H1 (cell line): ENCODE measurements around the gene ME3. TPM values are rescaled to one million over a fixed set of nuclear protein-coding genes. Genes with fewer than 3 reads are reported as not detected.

ENCODE experiments used
- CTCF ChIA-PET: fragments of 300-600 bp; sonication (Branson Sonifier 250); formaldehyde crosslinking; loops from one replicate; lab custom pipeline; 2021; ENCODE audit not compliant: partially characterized antibody; lab: Charles Lee
- POLR2A ChIA-PET: fragments of 300-600 bp; sonication (Branson Sonifier 250); formaldehyde crosslinking; loops from one replicate; lab custom pipeline; 2021; ENCODE audit warnings: inconsistent platforms; ENCODE audit not compliant: partially characterized antibody; lab: Charles Lee
- DNase-seq, 2 experiments: peaks; one replicate each; pipeline versions ENCODE4 v3.0.0 to v3.0.0-alpha.2; 2010 to 2022; ENCODE audit warnings: low spot score in 2 of 2, low read depth in 1 of 2, mixed read lengths in 1 of 2
- FAIRE-seq: peaks from 2 replicates; lab custom pipeline; 2011; peaks lifted over from hg19 to GRCh38; lab: Jason Lieb, UNC
- H2AFZ ChIP-seq: 2 replicates; pipeline ENCODE4 v1.8.1; 2012; ENCODE audit warnings: low read length, inconsistent platforms
- H2AK5ac ChIP-seq: 2 replicates; pipeline ENCODE4 v1.6.1; 2013; ENCODE audit warnings: low read depth, low read length
- H2BK120ac ChIP-seq: replicated peaks from 2 replicates; pipeline ENCODE3; 2013; ENCODE audit warnings: low read depth, low read length, inconsistent platforms
- H2BK12ac ChIP-seq: 2 replicates; pipeline ENCODE4 v1.6.1; 2013; ENCODE audit warnings: low read depth, low read length
- H2BK15ac ChIP-seq: 2 replicates; pipeline ENCODE4 v1.6.1; 2013; ENCODE audit warnings: low read length
- H2BK20ac ChIP-seq: 2 replicates; pipeline ENCODE4 v1.6.1; 2013; ENCODE audit warnings: low read length
- H2BK5ac ChIP-seq: 2 replicates; pipeline ENCODE4 v1.6.1; 2013; ENCODE audit warnings: low read depth, low read length
- H3K14ac ChIP-seq: 2 replicates; pipeline ENCODE4 v1.6.1; 2013; ENCODE audit warnings: inconsistent platforms; ENCODE audit not compliant: insufficient read length
- H3K18ac ChIP-seq: 2 replicates; pipeline ENCODE4 v1.6.1; 2013; ENCODE audit warnings: low read length; ENCODE audit errors: extremely low read depth
- H3K23ac ChIP-seq: 2 replicates; pipeline ENCODE4 v1.6.1; 2013; ENCODE audit warnings: inconsistent platforms; ENCODE audit not compliant: insufficient read length
- H3K23me2 ChIP-seq: 2 replicates; pipeline ENCODE4 v1.6.1; 2013; ENCODE audit warnings: low read depth, low read length
- H3K27ac ChIP-seq: 2 replicates; pipeline ENCODE4 v1.6.1; 2011; ENCODE audit warnings: low read depth, low read length, inconsistent platforms
- H3K27me3 ChIP-seq, 4 experiments: replicated peaks in 1 of 4; 1 replicate in 1 of 4; 2 replicates in 3 of 4; pipeline versions ENCODE4 v1.6.1 to v1.8.1; 2011 to 2013; ENCODE audit warnings: low read length in 3 of 4, mild to moderate bottlenecking in 3 of 4, inconsistent platforms in 2 of 4, mixed read lengths in 2 of 4, moderate library complexity in 1 of 4; ENCODE audit not compliant: control insufficient read depth in 3 of 4, insufficient read depth in 3 of 4; ENCODE audit errors: extremely low read depth in 1 of 4
- H3K36me3 ChIP-seq, 4 experiments: 2 replicates each; pipeline versions ENCODE4 v1.6.1 to v1.8.1; 2011 to 2013; ENCODE audit warnings: mild to moderate bottlenecking in 4 of 4, low read length in 3 of 4, moderate library complexity in 2 of 4, control low read depth in 1 of 4, inconsistent platforms in 1 of 4; ENCODE audit not compliant: insufficient read depth in 4 of 4, control insufficient read depth in 2 of 4
- H3K4ac ChIP-seq: replicated peaks from 2 replicates; pipeline ENCODE3; 2013; ENCODE audit warnings: low read length, low read depth, mixed read lengths, inconsistent platforms; ENCODE audit not compliant: insufficient read length
- H3K4me1 ChIP-seq, 4 experiments: replicated peaks in 1 of 4; 1 replicate in 1 of 4; 2 replicates in 3 of 4; pipeline versions ENCODE4 v1.6.1 to v1.8.1; 2011 to 2013; ENCODE audit warnings: low read length in 3 of 4, inconsistent platforms in 2 of 4, mixed read lengths in 1 of 4; ENCODE audit not compliant: insufficient read depth in 4 of 4, control insufficient read depth in 3 of 4
- H3K4me2 ChIP-seq, 2 experiments: 2 replicates each; pipeline versions ENCODE4 v1.6.1 to v1.8.1; 2011 to 2013; ENCODE audit warnings: low read depth in 2 of 2, low read length in 2 of 2, control low read depth in 1 of 2, inconsistent platforms in 1 of 2, mild to moderate bottlenecking in 1 of 2; ENCODE audit not compliant: insufficient read depth in 1 of 2
- H3K4me3 ChIP-seq, 4 experiments: fragments of 200-600, 300-600 bp in 1 of 4; sonication (generic), shearing (Covaris generic), sonication (Bioruptor Twin) in 1 of 4; 2 replicates each; pipeline versions ENCODE4 v1.5.1 to v1.8.1; 2011 to 2016; ENCODE audit warnings: low read length in 4 of 4, low read depth in 3 of 4, control low read depth in 2 of 4, inconsistent platforms in 2 of 4, mild to moderate bottlenecking in 2 of 4, mixed read lengths in 1 of 4, moderate library complexity in 1 of 4; ENCODE audit not compliant: insufficient read depth in 2 of 4; ENCODE audit errors: extremely low read depth in 1 of 4
- H3K56ac ChIP-seq: replicated peaks from 2 replicates; pipeline ENCODE3; 2013; ENCODE audit warnings: low read depth, mild to moderate bottlenecking, mixed read lengths, low read length, inconsistent platforms; ENCODE audit not compliant: insufficient read length
- H3K79me1 ChIP-seq: 2 replicates; pipeline ENCODE4 v1.6.1; 2013; ENCODE audit warnings: low read depth, low read length, control low read depth
- H3K79me2 ChIP-seq, 2 experiments: 2 replicates each; pipeline versions ENCODE4 v1.6.1 to v1.8.1; 2012 to 2013; ENCODE audit warnings: low read length in 2 of 2, mild to moderate bottlenecking in 2 of 2, inconsistent platforms in 1 of 2; ENCODE audit not compliant: insufficient read depth in 2 of 2, control insufficient read depth in 1 of 2
- H3K9ac ChIP-seq, 4 experiments: replicated peaks in 1 of 4; 1 replicate in 1 of 4; 2 replicates in 3 of 4; pipeline versions ENCODE4 v1.6.1 to v1.8.1; 2011 to 2013; ENCODE audit warnings: low read depth in 3 of 4, low read length in 3 of 4, control low read depth in 2 of 4, mild to moderate bottlenecking in 2 of 4, moderate library complexity in 2 of 4, inconsistent platforms in 1 of 4; ENCODE audit errors: extremely low read depth in 1 of 4
- H3K9me3 ChIP-seq, 2 experiments: 2 replicates each; pipeline versions ENCODE4 v1.6.1 to v1.8.1; 2012 to 2013; ENCODE audit warnings: mild to moderate bottlenecking in 2 of 2, moderate library complexity in 2 of 2, control low read depth in 1 of 2, inconsistent platforms in 1 of 2, low read depth in 1 of 2, low read length in 1 of 2, mixed read lengths in 1 of 2; ENCODE audit not compliant: insufficient read depth in 2 of 2
- H4K20me1 ChIP-seq, 2 experiments: replicated peaks in 1 of 2; 2 replicates each; pipeline versions ENCODE3 to v1.8.1; 2011 to 2013; ENCODE audit warnings: inconsistent platforms in 2 of 2, low read length in 2 of 2, mild to moderate bottlenecking in 1 of 2; ENCODE audit not compliant: insufficient read depth in 2 of 2, control insufficient read depth in 1 of 2
- H4K5ac ChIP-seq: 2 replicates; pipeline ENCODE4 v1.6.1; 2013; ENCODE audit warnings: low read length, low read depth, mixed read lengths, inconsistent platforms; ENCODE audit not compliant: insufficient read length
- H4K8ac ChIP-seq: 2 replicates; pipeline ENCODE4 v1.8.0; 2013; ENCODE audit warnings: mild to moderate bottlenecking, moderate library complexity, low read length, inconsistent platforms; ENCODE audit not compliant: insufficient read depth; ENCODE audit errors: extremely low read depth
- H4K91ac ChIP-seq: replicated peaks from 2 replicates; pipeline ENCODE3; 2013; ENCODE audit warnings: low read length, mixed read lengths, inconsistent platforms; ENCODE audit not compliant: insufficient read length
- CBX5 ChIP-seq: fragments of 300-800, 300-1000 bp; sonication (generic); IDR thresholded peaks from 2 replicates; pipeline ENCODE4 v1.7.1; 2016; ENCODE audit warnings: antibody characterized with exemption, low read length, low read depth
- CHD1 ChIP-seq: IDR thresholded peaks from 2 replicates; pipeline ENCODE4 v1.6.1; 2012; ENCODE audit warnings: low read depth, low read length, improper control_type of control experiment
- GTF2F1 ChIP-seq: IDR thresholded peaks from 2 replicates; pipeline ENCODE4 v1.6.1; 2012; ENCODE audit warnings: low read depth, low read length, improper control_type of control experiment, borderline replicate concordance
- HDAC6 ChIP-seq: IDR thresholded peaks from one replicate; pipeline ENCODE4 v1.7.1; 2012; ENCODE audit warnings: low read depth, mild to moderate bottlenecking, inconsistent platforms, low read length, moderate library complexity
- KDM4A ChIP-seq: IDR thresholded peaks from one replicate; pipeline ENCODE4 v1.7.1; 2012; ENCODE audit warnings: low read depth, mild to moderate bottlenecking, moderate library complexity, low read length, inconsistent platforms; ENCODE audit not compliant: severe bottlenecking
- SRF ChIP-seq: IDR thresholded peaks from 2 replicates; pipeline ENCODE4 v1.6.1; 2011; ENCODE audit warnings: mild to moderate bottlenecking, low read depth, low read length, moderate library complexity
- WGBS, 2 experiments: shearing (Covaris generic) in 1 of 2; methylation state at CpG; one replicate each; pipeline versions ENCODE4 v1.1.6 to v1.1.7; 2013 to 2015; ENCODE audit warnings: low lambda C conversion rate in 2 of 2, mixed read lengths in 2 of 2, inconsistent platforms in 1 of 2, low coverage in 1 of 2, missing lambda C conversion rate in 1 of 2; ENCODE audit not compliant: insufficient replicate concordance in 2 of 2, insufficient coverage in 1 of 2, insufficient read length in 1 of 2; ENCODE audit errors: extremely low coverage in 1 of 2, missing lambda C conversion rate in 1 of 2; 5-methylcytosine and 5-hydroxymethylcytosine counted together
- polyA plus RNA-seq, 7 experiments: library from polyadenylated mRNA; depleted of rRNA in 3 of 7; stranded (reverse) in 5 of 7; unstranded in 2 of 7; fragments of >200 nt in 5 of 7; fragments of 200-250 nt in 2 of 7; gene quantifications; 1 replicate in 5 of 7; 2 replicates in 1 of 7; 4 replicates in 1 of 7; pipeline versions ENCODE4 v1.2.1 to v1.2.3, GENCODE V29; 2011 to 2013; ENCODE audit warnings: missing spikeins in 2 of 7, mixed read lengths in 2 of 7
- total RNA-seq: library from RNA; stranded (reverse); fragmentation: NEBNext Ultra II Directional; extraction: Animal tissue kit (Norgen Biotek cat#: 25700); gene quantifications from 2 replicates; pipeline ENCODE4 v1.2.1, GENCODE V29; 2021

The ME3 gene
- total and polyA plus RNA-seq, 2 of the 8 experiments (the other 6 are each of a cell fraction or from before 2014, with no cell fraction given), result 1.5 to 2.8 TPM

GRCh38 chr11:86538223-86538548, 134.2 kb downstream of the ME3 start:
- 82% methylated on average over 3 of the region's 3 CpGs; no CpG with 5 or more reads in 1 of the 2 experiments for WGBS, 2 experiments
- no peak for TF ChIP-seq SRF
- no peak for TF ChIP-seq HDAC6
- TF ChIP-seq GTF2F1, result no peak
- TF ChIP-seq CHD1, result no peak
- no peak for TF ChIP-seq CBX5
- no peak for TF ChIP-seq KDM4A

More at GRCh38 chr11:86538223-86538548, 134.2 kb downstream of the ME3 start:
- H3K79me1 ChIP-seq, result no peaks in the 10 kb centered on the region
- H2BK15ac ChIP-seq, result no peak overlapping the region
- H2BK12ac ChIP-seq, result no peak overlapping the region
- no peak overlapping the region for H3K4ac ChIP-seq
- no peak for DNase-seq
- H4K91ac ChIP-seq, result no peak overlapping the region
- no peaks in the 10 kb centered on the region for H3K4me1 ChIP-seq
- H3K27me3 ChIP-seq, result no peaks in the 10 kb centered on the region
- H4K20me1 ChIP-seq, result no peaks in the 10 kb centered on the region
- no peak overlapping the region for H2BK20ac ChIP-seq
- ChIA-PET CTCF (interaction anchor here (0.9 to 1.3 kb wide), 4 partner anchors 17 to 255 kb away, joined by 3 to 8 read pairs (median 4); no protein-coding TSS in a partner anchor), POLR2A (no interaction called here)
- H3K9ac ChIP-seq, result no peak overlapping the region
- H3K14ac ChIP-seq, result no peak overlapping the region
- H3K9me3 ChIP-seq, result no peaks in the 10 kb centered on the region
- no peak overlapping the region for H3K4me3 ChIP-seq
- no peaks in the 10 kb centered on the region for H3K79me2 ChIP-seq
- H2BK120ac ChIP-seq, result no peak overlapping the region
- H2AK5ac ChIP-seq, result no peak overlapping the region
- no peak overlapping the region for H3K27ac ChIP-seq
- no peak overlapping the region for H3K23ac ChIP-seq
- H4K8ac ChIP-seq, result no peak overlapping the region
- no peak overlapping the region for H2BK5ac ChIP-seq
- H3K36me3 ChIP-seq, result no peaks in the 10 kb centered on the region
- H3K4me2 ChIP-seq, result no peak overlapping the region
- no peaks in the 10 kb centered on the region for H3K23me2 ChIP-seq
- H3K18ac ChIP-seq, result no peak overlapping the region
- H3K56ac ChIP-seq, result no peak overlapping the region
- FAIRE-seq, result no peak
- no peak overlapping the region for H4K5ac ChIP-seq
- no peak overlapping the region for H2AFZ ChIP-seq
